Activated CD8-positive, alpha-beta T cell treated with anti-CD3 and anti-CD28 coated beads, Interleukin-2, amount 10 ng/mL, durations not matched to agents 7 days and 5 days (primary cell): Measurements from ENCODE around the gene RPL35. TPM values are rescaled to one million over a fixed set of nuclear protein-coding genes. Genes with fewer than 3 reads are reported as not detected.
"Not testable (repeated sequence)": the region's sequence is repeated elsewhere in the genome, so short reads cannot be mapped to it uniquely, and the experiment has no call there.

Source experiments
- ATAC-seq: fragments of 150-1000 bp; cut with Tn5 transposase; one replicate; pipeline ENCODE4 v1.10.0; 2021; ENCODE audit warnings: moderate library complexity
- CTCF ChIA-PET: fragments of 350-600 bp; sonication (Branson Sonifier 250); formaldehyde crosslinking; loops from one replicate; lab custom pipeline; 2021; ENCODE audit warnings: antibody characterized with exemption; lab: Charles Lee
- POLR2A ChIA-PET: fragments of 350-600 bp; sonication (Branson Sonifier 250); formaldehyde crosslinking; loops from one replicate; lab custom pipeline; 2021; ENCODE audit warnings: antibody characterized with exemption; lab: Charles Lee
- DNase-seq: peaks from one replicate; pipeline ENCODE4 v3.0.0-alpha.2; 2020
- H3K27ac Mint-ChIP-seq: one replicate; pipeline ENCODE4 v1.8.0; 2021; ENCODE audit warnings: mild to moderate bottlenecking, mixed read lengths
- H3K27me3 Mint-ChIP-seq: one replicate; pipeline ENCODE4 v1.8.0; 2021; ENCODE audit warnings: low read depth, mixed read lengths
- H3K36me3 Mint-ChIP-seq: one replicate; pipeline ENCODE4 v1.8.0; 2021; ENCODE audit warnings: low read depth, mixed read lengths
- H3K4me1 Mint-ChIP-seq: one replicate; pipeline ENCODE4 v1.8.0; 2021; ENCODE audit warnings: low read depth, mixed read lengths
- H3K4me3 Mint-ChIP-seq: one replicate; pipeline ENCODE4 v1.8.0; 2021; ENCODE audit warnings: mild to moderate bottlenecking, mixed read lengths
- H3K9me3 Mint-ChIP-seq: one replicate; pipeline ENCODE4 v1.8.0; 2022; ENCODE audit warnings: mixed read lengths; ENCODE audit not compliant: insufficient read depth
- total RNA-seq, 2 experiments: library from RNA; stranded (reverse); gene quantifications; one replicate each; pipeline ENCODE4 v1.2.3, GENCODE V29; 2021

RPL35 gene
- total RNA-seq, 2 experiments from 2014 or later, result 1,341 to 1,437 TPM

DNA sequence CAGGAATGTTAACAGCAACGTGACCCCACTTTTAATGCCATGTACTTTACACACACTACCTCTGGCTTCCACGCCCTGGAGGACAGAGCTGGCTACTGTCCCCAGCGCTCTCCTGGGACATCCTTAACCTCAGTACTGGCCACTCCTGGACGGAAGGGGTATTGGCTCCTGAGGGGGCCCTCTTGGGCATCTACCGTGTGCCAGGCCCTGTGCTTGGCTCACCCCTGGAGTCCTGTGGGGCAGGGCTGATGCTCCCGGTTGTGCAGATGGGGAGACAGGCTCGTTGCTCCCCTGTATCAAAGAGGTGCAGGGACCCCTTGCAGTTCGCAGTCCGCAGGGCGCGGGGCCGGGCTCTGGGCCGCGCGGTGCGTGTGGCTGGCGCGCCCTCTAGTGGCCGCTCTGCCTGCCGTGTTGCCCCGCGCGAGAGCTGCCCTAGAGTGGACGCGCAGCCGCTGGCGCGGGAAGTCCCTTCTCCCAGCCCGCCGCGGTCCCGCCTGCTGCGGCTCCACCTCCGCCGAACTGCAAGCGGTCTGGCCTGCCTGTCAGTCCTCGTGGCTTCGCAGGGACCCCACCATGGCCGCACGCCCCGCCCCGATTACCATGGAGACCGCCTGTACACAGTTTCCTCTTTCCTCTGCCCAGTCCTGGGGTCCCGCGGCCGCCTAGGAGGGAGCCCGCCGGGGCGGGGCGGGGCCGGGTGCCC, 8.8 kb downstream of the RPL35 start, which contains the start of gene WDR38:
WDR38 (plus strand) TSS at position 632 of the 703 bp plus-strand sequence. CDS start 72 bp downstream, outside the sequence.
- H3K4me3 Mint-ChIP-seq, result peak within 1 kb of the TSS; percentile 61
- CTCF ChIA-PET, result interaction anchor here (0.6 to 10.0 kb wide), 51 partner anchors 9 to 522 kb away, joined by 3 to 316 read pairs (median 4); partner anchors contain the start of genes ARPC5L, NR6A1, OLFML2A and RPL35
- ATAC-seq (peak; percentile 93), DNase-seq (peak; percentile 83)
- H3K9me3 Mint-ChIP-seq, result no peaks in the 10 kb centered on the region
- peaks cover 6% of the 10 kb centered on the region for H3K27me3 Mint-ChIP-seq
- peak within 1 kb of the TSS; percentile 47 for H3K27ac Mint-ChIP-seq
- peaks cover 9% of the 10 kb centered on the region for H3K4me1 Mint-ChIP-seq
- peaks cover 13% of the 10 kb centered on the region for H3K36me3 Mint-ChIP-seq
- POLR2A ChIA-PET, result interaction anchor here (0.6 to 2.4 kb wide), 9 partner anchors 9 to 389 kb away, joined by 3 to 17 read pairs (median 4); partner anchors contain the start of genes ARPC5L, NR6A1 and RPL35

DNA sequence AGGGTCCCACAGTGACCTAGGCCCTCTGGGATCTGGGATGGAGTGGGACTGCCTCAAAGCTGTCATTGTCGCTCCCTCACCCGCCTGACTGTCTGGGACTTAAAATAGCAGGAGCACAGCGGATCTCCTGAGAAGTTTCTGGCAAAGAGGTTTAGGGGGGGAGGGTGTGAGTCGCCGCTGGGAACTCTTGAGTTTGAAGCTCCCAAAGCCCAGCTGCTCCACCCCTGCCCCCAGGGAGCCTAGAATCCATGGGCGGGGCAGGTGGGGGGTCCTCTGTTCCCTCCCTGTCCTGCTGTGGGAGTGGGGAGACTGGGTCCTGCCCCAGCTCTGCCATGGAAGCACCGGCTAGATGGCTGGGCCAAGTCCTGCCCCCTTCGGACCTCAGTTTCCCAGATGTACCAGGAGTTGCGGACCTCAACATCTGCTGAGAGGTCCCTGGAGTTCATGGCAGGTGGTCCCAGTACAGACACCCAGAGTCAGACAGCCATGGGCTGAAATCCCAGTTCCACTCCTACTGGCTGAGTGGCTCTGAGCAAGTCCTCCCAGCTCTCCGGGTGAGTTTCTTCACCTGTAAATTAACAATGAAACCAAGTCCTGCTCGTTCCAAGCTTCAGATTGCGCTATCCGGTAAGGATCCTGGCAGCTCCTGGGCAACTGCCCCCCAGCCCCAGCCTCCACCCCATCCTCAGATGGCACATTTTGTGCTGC, 9.5 kb downstream of the RPL35 start:
- peaks cover 7% of the 10 kb centered on the region for H3K4me1 Mint-ChIP-seq
- no peak for ATAC-seq
- peak overlapping the region; percentile 61 for H3K4me3 Mint-ChIP-seq
- peaks cover 6% of the 10 kb centered on the region for H3K27me3 Mint-ChIP-seq
- CTCF ChIA-PET, result interaction anchor here (0.7 to 10.0 kb wide), 29 partner anchors 9 to 523 kb away, joined by 3 to 316 read pairs (median 5); partner anchors contain the start of genes ARPC5L, NR6A1, OLFML2A and RPL35
- H3K27ac Mint-ChIP-seq, result no peak overlapping the region
- H3K36me3 Mint-ChIP-seq, result peaks cover 6% of the 10 kb centered on the region
- no peaks in the 10 kb centered on the region for H3K9me3 Mint-ChIP-seq
- DNase-seq, result no peak
- POLR2A ChIA-PET, result interaction anchor here (0.6 to 1.6 kb wide), 5 partner anchors 9 to 390 kb away, joined by 3 to 11 read pairs (median 4); partner anchors contain the start of genes ARPC5L, NR6A1 and RPL35

DNA sequence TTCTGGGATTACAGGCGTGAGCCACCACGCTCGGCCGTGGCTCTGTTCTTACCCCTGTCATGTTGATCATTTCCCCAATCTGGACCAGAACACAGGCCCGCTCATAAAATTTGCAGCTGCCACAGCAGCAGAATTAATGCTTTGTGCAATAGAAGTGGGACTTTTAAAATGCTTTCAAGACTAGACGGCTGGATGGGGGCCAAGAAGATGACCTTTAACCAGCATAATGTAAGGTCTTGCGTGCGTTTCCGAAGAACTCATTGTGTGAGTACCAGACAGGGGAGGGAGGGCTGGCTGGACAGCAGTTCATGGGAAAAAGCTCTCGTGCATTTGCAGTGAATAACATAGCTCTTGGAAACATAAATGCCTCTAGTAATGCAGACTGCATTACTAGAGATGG, 12.0 kb downstream of the RPL35 start:
- ATAC-seq (no peak), DNase-seq (no peak)
- Mint-ChIP-seq H3K36me3 (no peaks in the 10 kb centered on the region), H3K27ac (no peak overlapping the region), H3K9me3 (no peaks in the 10 kb centered on the region), H3K4me3 (no peak overlapping the region), H3K4me1 (peaks cover 7% of the 10 kb centered on the region), H3K27me3 (peaks cover 6% of the 10 kb centered on the region)
- ChIA-PET CTCF (interaction anchor here (1.0 to 10.0 kb wide), 2 partner anchors 63 to 76 kb away, joined by 4 to 316 read pairs; partner anchors contain the start of genes NR6A1 and OLFML2A), POLR2A (interaction anchor here (0.8 kb wide), 1 partner anchor 74 kb away, joined by 3 read pairs; no protein-coding TSS in a partner anchor)

DNA sequence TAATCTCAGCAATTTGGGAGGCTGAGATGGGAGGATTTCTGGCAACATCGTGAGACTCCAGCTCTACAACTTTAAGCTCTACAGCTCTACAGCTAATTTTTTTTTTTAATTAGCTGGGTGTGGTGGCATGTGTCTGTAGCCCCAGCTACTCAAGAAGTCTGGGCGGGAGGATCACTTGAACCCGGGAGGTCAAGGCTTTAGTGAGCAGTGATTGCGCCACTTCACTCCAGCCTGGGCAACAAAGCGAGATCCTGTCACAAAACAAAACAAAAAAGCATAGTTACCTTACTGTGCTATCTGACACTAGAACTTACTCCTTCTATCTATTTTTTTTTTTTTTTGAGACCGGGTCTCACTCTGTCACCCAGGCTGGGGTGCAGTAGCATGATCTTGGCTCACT, 14.8 kb downstream of the RPL35 start:
- Mint-ChIP-seq H3K27ac (no peak overlapping the region), H3K4me1 (no peaks in the 10 kb centered on the region), H3K9me3 (no peaks in the 10 kb centered on the region), H3K27me3 (peaks cover 6% of the 10 kb centered on the region), H3K36me3 (no peaks in the 10 kb centered on the region), H3K4me3 (no peak overlapping the region)
- ChIA-PET POLR2A (no interaction called here), CTCF (interaction anchor here (1.1 to 1.4 kb wide), 2 partner anchors 72 to 74 kb away, joined by 3 to 7 read pairs; no protein-coding TSS in a partner anchor)
- DNase-seq, result no peak
- no peak for ATAC-seq

DNA sequence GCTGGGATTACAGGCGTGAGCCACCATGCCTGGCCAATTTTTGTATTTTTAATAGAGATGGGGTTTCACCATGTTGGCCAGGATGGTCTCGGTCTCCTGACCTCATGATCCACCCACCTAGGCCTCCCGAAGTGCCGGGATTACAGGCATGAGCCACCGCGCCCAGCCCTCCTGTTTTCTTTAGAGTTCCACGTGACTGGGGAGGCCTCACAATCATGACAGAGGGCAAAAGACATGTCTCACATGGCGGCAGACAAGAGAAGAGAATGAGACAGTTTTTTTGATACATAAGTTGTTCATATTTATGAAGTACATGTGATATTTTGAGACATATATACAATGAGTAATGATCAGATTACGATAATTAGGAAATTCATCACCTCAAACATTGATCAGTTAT, 15.3 kb downstream of the RPL35 start:
- H3K27me3 Mint-ChIP-seq, H3K9me3 Mint-ChIP-seq, H3K4me1 Mint-ChIP-seq, POLR2A ChIA-PET, ATAC-seq, DNase-seq, H3K4me3 Mint-ChIP-seq, H3K36me3 Mint-ChIP-seq, H3K27ac Mint-ChIP-seq: not testable (repeated sequence)
- CTCF ChIA-PET, result interaction anchor here (1.1 to 1.4 kb wide), 2 partner anchors 71 to 74 kb away, joined by 3 to 7 read pairs; no protein-coding TSS in a partner anchor

DNA sequence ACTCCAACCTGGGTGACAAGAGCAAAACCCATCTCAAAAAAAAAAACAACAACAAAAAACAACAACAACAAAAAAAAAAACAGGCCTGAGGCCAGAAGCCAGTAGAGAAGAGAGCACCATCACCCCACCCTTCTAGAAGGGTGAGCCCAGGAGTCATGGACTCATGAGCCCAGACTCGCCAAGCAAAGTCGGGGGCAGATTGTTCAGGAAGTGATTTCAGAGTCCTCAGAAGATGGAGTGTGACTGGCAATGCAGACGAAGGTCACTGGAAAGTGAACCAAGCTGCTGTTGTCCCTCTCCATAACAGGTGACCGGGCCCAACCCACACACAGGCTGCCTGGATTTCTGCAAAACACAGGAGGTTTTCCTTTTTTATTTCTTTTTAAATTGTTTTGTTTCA, 17.5 kb downstream of the RPL35 start:
- Mint-ChIP-seq H3K9me3 (no peaks in the 10 kb centered on the region), H3K27ac (no peak overlapping the region), H3K27me3 (no peaks in the 10 kb centered on the region), H3K4me1 (no peaks in the 10 kb centered on the region), H3K4me3 (no peak overlapping the region), H3K36me3 (no peaks in the 10 kb centered on the region)
- ATAC-seq (no peak), DNase-seq (no peak)
- ChIA-PET CTCF (interaction anchor here (1.0 to 6.2 kb wide), 2 partner anchors 8 to 72 kb away, joined by 3 to 47 read pairs; partner anchors contain the start of gene WDR38), POLR2A (no interaction called here)

DNA sequence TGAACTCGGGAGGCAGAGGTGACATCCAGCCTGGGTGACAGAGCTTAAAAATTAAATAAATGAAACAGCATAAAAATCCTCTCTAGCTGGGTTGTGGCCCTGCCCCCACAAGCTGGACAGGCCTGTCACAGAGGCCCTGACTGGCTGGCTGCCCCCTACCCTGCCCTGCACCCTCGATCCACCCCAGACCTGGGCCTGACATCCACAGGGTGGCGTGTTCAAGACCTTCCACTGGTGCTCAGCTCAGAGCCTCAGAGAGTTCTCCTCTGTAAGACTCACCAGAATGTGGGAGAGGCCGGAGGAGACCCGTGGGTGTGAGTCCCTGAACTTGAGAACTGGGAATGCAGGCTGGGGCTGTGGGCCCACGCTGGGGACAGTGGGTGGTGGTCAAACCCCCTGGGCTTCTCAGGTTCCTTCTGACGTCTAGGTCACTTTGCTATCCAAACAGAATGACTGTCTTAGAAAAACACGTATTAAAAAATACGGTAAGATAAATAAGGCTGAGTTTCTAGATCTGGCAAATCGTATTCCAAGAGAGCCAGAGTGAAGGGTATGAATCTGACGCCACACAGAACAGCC, 18.2 kb downstream of the RPL35 start:
- no peak for DNase-seq
- no peaks in the 10 kb centered on the region for H3K27me3 Mint-ChIP-seq
- no peak for ATAC-seq
- H3K36me3 Mint-ChIP-seq, result no peaks in the 10 kb centered on the region
- H3K9me3 Mint-ChIP-seq, result no peaks in the 10 kb centered on the region
- ChIA-PET CTCF (interaction anchor here (6.2 kb wide), 1 partner anchor 9 kb away, joined by 47 read pairs; the partner anchor contains the start of gene WDR38), POLR2A (no interaction called here)
- H3K4me1 Mint-ChIP-seq, result no peaks in the 10 kb centered on the region
- H3K4me3 Mint-ChIP-seq, result no peak overlapping the region
- no peak overlapping the region for H3K27ac Mint-ChIP-seq

DNA sequence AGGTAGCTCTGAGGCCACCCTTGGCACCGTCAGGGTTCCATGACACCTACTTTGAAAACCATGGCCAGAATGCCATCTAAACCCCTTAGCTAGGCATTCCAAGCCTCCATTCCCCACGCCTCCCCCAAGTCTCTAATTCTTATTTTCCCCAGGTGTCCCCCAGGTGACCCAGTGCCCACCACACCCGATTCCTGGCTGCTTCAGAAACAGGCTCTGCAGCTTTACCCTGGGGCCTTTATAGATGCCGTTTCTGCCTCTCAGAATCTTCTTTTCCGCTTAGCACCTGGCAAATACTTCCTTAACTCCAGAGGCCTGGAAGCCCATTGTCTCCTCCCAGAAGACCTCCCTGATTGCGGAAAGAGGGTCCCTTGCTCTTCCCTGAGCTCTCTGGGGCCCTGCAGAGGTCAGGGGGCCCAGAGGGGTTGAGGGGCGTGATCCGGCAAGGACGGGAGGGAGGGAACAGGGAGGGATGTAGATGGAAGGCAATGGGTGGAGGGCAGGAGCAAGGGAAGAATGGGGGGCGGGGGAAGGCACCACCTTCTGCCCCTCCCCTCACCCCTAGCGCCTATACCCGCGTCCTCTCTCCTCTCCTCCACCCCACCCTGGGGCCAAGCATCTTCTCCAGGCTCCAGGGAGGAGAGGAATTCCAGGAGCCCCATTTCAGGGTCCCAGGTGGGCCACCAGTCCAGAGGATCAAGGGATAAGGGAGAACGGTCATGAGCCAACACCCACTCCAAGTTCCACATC, 20.5 kb downstream of the RPL35 start:
- no peak for DNase-seq
- Mint-ChIP-seq H3K27ac (no peak overlapping the region), H3K9me3 (no peaks in the 10 kb centered on the region), H3K27me3 (peaks cover 13% of the 10 kb centered on the region), H3K4me3 (no peak overlapping the region), H3K4me1 (no peaks in the 10 kb centered on the region), H3K36me3 (no peaks in the 10 kb centered on the region)
- ATAC-seq, result no peak
- ChIA-PET POLR2A (interaction anchor here (1.2 kb wide), 1 partner anchor 11 kb away, joined by 4 read pairs; no protein-coding TSS in a partner anchor), CTCF (interaction anchor here (1.3 to 6.2 kb wide), 7 partner anchors 10 to 98 kb away, joined by 3 to 47 read pairs (median 4); partner anchors contain the start of genes OLFML2A and WDR38)

DNA sequence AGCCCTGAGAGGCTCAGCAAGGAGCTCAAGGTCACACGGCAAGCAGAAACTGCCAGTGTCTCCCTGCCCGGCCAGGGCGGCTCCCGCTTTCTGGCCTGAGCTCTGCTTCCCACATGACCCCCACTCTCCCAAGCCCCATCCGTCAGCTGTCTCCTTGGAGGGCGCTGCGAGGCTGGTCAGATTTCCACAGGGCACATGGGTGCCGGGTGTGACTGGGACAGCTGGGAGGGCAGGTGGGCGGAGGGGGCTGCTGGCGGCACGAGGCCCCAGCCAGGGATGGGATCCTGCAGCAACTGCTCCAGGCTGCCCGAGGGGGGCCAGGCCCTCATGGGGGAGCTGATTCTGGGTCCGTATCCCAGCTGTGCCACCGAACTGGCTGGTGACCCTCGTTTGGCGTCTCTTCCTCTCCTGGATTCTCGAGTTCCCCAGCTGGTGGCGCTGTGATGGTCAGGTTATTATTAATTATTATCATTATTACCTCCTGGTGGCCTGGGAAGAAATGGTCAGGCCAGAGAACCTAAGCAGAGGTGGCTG, 21.4 kb downstream of the RPL35 start:
- CTCF ChIA-PET, result interaction anchor here (0.6 to 6.2 kb wide), 12 partner anchors 9 to 394 kb away, joined by 3 to 47 read pairs (median 4); partner anchors contain the start of genes OLFML2A and WDR38
- no peak for ATAC-seq

DNA sequence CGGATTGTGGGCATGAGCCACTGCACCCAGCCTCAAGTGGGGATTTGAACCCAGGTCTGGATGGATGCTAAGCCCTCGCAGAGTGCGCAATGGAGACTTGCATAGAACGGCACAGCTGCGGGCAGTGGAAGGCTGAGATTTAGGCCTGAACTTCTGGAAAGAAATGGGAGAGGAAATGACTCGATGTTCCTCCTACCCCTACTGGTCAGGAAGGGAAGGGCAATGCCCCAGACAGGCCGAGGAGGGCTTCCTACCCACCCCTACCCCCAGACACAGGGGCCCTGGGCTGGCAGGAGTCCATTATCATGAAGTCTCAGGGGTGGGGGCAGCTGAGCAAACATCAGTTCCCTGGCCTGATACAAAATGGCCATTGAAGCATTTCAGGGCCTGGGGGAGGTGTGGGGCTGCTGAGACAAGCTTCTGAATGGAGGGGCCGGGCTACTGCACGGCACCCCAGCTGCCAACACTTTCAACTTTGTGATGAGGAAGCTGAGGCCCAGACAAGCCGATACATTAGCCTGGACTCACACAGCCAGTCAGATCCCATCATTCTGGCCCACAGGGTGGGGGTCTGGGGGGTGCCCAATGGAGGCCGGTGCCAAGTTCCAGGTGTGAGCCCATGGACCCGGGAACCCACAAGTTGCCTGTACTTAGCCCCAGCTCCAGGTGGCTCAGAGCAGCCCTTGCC, 22.0 kb downstream of the RPL35 start:
- Mint-ChIP-seq H3K36me3 (no peaks in the 10 kb centered on the region), H3K9me3 (no peaks in the 10 kb centered on the region), H3K4me3 (no peak overlapping the region), H3K4me1 (no peaks in the 10 kb centered on the region), H3K27me3 (peaks cover 13% of the 10 kb centered on the region), H3K27ac (no peak overlapping the region)
- DNase-seq (no peak), ATAC-seq (peak; percentile 49)
- CTCF ChIA-PET, result interaction anchor here (0.6 to 6.2 kb wide), 12 partner anchors 8 to 394 kb away, joined by 3 to 47 read pairs (median 4); partner anchors contain the start of genes OLFML2A and WDR38
- POLR2A ChIA-PET, result interaction anchor here (1.0 to 1.2 kb wide), 2 partner anchors 13 to 17 kb away, joined by 3 to 4 read pairs; no protein-coding TSS in a partner anchor

More for the DNA sequence above, 21.4 kb downstream of the RPL35 start:
- Mint-ChIP-seq H3K4me3 (no peak overlapping the region), H3K27ac (no peak overlapping the region), H3K9me3 (no peaks in the 10 kb centered on the region), H3K36me3 (no peaks in the 10 kb centered on the region), H3K27me3 (peaks cover 13% of the 10 kb centered on the region), H3K4me1 (no peaks in the 10 kb centered on the region)
- DNase-seq, result no peak
- POLR2A ChIA-PET, result interaction anchor here (1.0 to 1.2 kb wide), 2 partner anchors 12 to 16 kb away, joined by 3 to 4 read pairs; no protein-coding TSS in a partner anchor
